ENCODE measurements around the gene RGS17.

Gene RGS17

GRCh38 chr6:153028286-153028685, 102.8 kb downstream of the RGS17 start (continued):
- TF ChIP-seq ZNF248 (tag by site-specific recombination; IDR thresholded peaks at IDR 0.05) (no peak), REPIN1 (tag by site-specific recombination; IDR thresholded peaks at IDR 0.05; ENCODE audit: low read depth) (no peak), ZNF560 (tag by site-specific recombination; IDR thresholded peaks at IDR 0.05; ENCODE audit: borderline replicate concordance) (no peak), ZNF184 (tag by site-specific recombination; IDR thresholded peaks at IDR 0.05) (no peak), ZSCAN30 (tag by site-specific recombination; IDR thresholded peaks at IDR 0.05) (no peak), ZNF785 (tag by site-specific recombination; IDR thresholded peaks at IDR 0.05) (no peak), ZNF133 (tag by site-specific recombination; IDR thresholded peaks at IDR 0.05) (no peak), ZNF791 (tag by site-specific recombination; IDR thresholded peaks at IDR 0.05) (no peak), ZNF596 (tag by site-specific recombination; IDR thresholded peaks at IDR 0.05) (no peak), ZBTB11 (tag by site-specific recombination; conservative IDR thresholded peaks at IDR 0.05; ENCODE audit: low read depth) (no peak), ZXDB (tag by site-specific recombination; IDR thresholded peaks at IDR 0.05) (no peak), ZNF514 (tag by site-specific recombination; IDR thresholded peaks at IDR 0.05) (no peak), ZBTB1 (tag by site-specific recombination; IDR thresholded peaks at IDR 0.05) (no peak)

GRCh38 chr6:153027480-153027879, 103.6 kb downstream of the RGS17 start:
- TF ChIP-seq SCRT1 (tag by site-specific recombination; IDR thresholded peaks at IDR 0.05; ENCODE audit: borderline replicate concordance) (no peak), ZNF677 (tag by site-specific recombination; IDR thresholded peaks at IDR 0.05) (no peak), SCRT2 (tag by site-specific recombination; IDR thresholded peaks at IDR 0.05) (no peak), ZNF521 (tag by site-specific recombination; IDR thresholded peaks at IDR 0.05) (no peak), ZNF223 (tag by site-specific recombination; IDR thresholded peaks at IDR 0.05) (no peak), KLF1 (tag by site-specific recombination; IDR thresholded peaks at IDR 0.05) (no peak), ZNF37A (tag by site-specific recombination; IDR thresholded peaks at IDR 0.05) (no peak), ZNF529 (tag by site-specific recombination; IDR thresholded peaks at IDR 0.05; ENCODE audit: insufficient replicate concordance) (no peak), ZNF138 (tag by site-specific recombination; IDR thresholded peaks at IDR 0.05; ENCODE audit: borderline replicate concordance) (no peak), ZNF140 (tag by site-specific recombination; IDR thresholded peaks at IDR 0.05) (no peak), ZNF214 (tag by site-specific recombination; IDR thresholded peaks at IDR 0.05; ENCODE audit: borderline replicate concordance) (no peak), ZNF626 (tag by site-specific recombination; IDR thresholded peaks at IDR 0.05) (no peak), ZBTB44 (tag by site-specific recombination; IDR thresholded peaks at IDR 0.05) (no peak), ZEB2 (tag by site-specific recombination; IDR thresholded peaks at IDR 0.05) (no peak), ZNF404 (tag by site-specific recombination; IDR thresholded peaks at IDR 0.05) (no peak), ZIC2 (tag by site-specific recombination; IDR thresholded peaks at IDR 0.05) (no peak), ZSCAN30 (tag by site-specific recombination; IDR thresholded peaks at IDR 0.05) (no peak), ZNF596 (tag by site-specific recombination; IDR thresholded peaks at IDR 0.05) (no peak), KLF7 (tag by site-specific recombination; IDR thresholded peaks at IDR 0.05; ENCODE audit: borderline replicate concordance) (no peak)
- Histone ChIP-seq H3K4me3 (ENCODE audit: low read depth, low read length) (no peak overlapping the region), H3K27ac (ENCODE audit: extremely low read depth, low read depth, low read length) (no peak overlapping the region), H3K9me3 (ENCODE audit: control insufficient read depth, insufficient read depth, low read depth, low read length) (no peaks in the 10 kb centered on the region), H3K4me1 (ENCODE audit: control insufficient read depth, insufficient read depth, low read length) (peaks cover 8% of the 10 kb centered on the region; the same call in 1 of the 2 replicates), H3K36me3 (ENCODE audit: control insufficient read depth in 2 of 2, insufficient read depth in 1 of 2, low read length in 2 of 2) (no peaks in the 10 kb centered on the region)
- CTCF ChIA-PET = interaction anchor here (0.7 to 1.4 kb wide), 6 partner anchors 34 to 398 kb away, joined by 3 to 6 read pairs (median 4); no protein-coding TSS in a partner anchor
- POLR2A ChIA-PET = no interaction called here
